Thymus (tissue), 11 donors: ENCODE measurements around the gene NAA15. TPM values are rescaled to one million over a fixed set of nuclear protein-coding genes. Genes with fewer than 3 reads are reported as not detected.
A peak's percentile ranks its signal among the peaks of the same experiment; 100 is the strongest.

ENCODE experiments used
- DNase-seq, 9 donors: peaks; one replicate each; pipeline ENCODE4 v3.0.0-alpha.2; 2013; ENCODE audit warnings: low spot score in 9 of 9, low read depth in 6 of 9, missing footprints in 1 of 9
- H3K27ac ChIP-seq, 2 donors: one replicate each; pipeline ENCODE4 v1.5.1; 2013; ENCODE audit warnings: control low read depth in 1 of 2, low read depth in 1 of 2, low read length in 1 of 2, mild to moderate bottlenecking in 1 of 2, moderate library complexity in 1 of 2
- H3K27me3 ChIP-seq, 2 donors: one replicate each; pipeline ENCODE4 v1.5.1; 2013; ENCODE audit warnings: low read length in 1 of 2; ENCODE audit not compliant: control insufficient read depth in 2 of 2, insufficient read depth in 1 of 2
- H3K36me3 ChIP-seq, 2 donors: one replicate each; pipeline ENCODE4 v1.5.1; 2013; ENCODE audit warnings: low read length in 1 of 2, mild to moderate bottlenecking in 1 of 2, moderate library complexity in 1 of 2; ENCODE audit not compliant: control insufficient read depth in 2 of 2, insufficient read depth in 2 of 2
- H3K4me1 ChIP-seq, 2 donors: one replicate each; pipeline ENCODE4 v1.5.1; 2013; ENCODE audit warnings: low read length in 2 of 2; ENCODE audit not compliant: control insufficient read depth in 2 of 2, insufficient read depth in 2 of 2
- H3K4me3 ChIP-seq, 2 donors: one replicate each; pipeline ENCODE4 v1.5.1; 2013; ENCODE audit warnings: low read length in 2 of 2, control low read depth in 1 of 2, mild to moderate bottlenecking in 1 of 2
- H3K9me3 ChIP-seq, 2 donors: one replicate each; pipeline ENCODE4 v1.5.1; 2013; ENCODE audit warnings: low read length in 1 of 2, mild to moderate bottlenecking in 1 of 2; ENCODE audit not compliant: control insufficient read depth in 2 of 2, insufficient read depth in 1 of 2
- WGBS: extraction: QIAGEN DNeasy Blood & Tissue Kit; methylation state at CpG from one replicate; pipeline ENCODE4 v1.1.7; 2013; 5-methylcytosine and 5-hydroxymethylcytosine counted together
- polyA plus RNA-seq: library from polyadenylated mRNA; stranded (reverse); fragments of 200-250 nt; gene quantifications from one replicate; pipeline ENCODE4 v1.2.3, GENCODE V29; 2013
- total RNA-seq: library from RNA; stranded (reverse); fragments of 120-200 nt; gene quantifications from one replicate; pipeline ENCODE4 v1.2.4, GENCODE V29; 2013
- donor health status: healthy.

NAA15 gene
- total and polyA plus RNA-seq, 2 donors, result 9.9 to 31.4 TPM

DNA sequence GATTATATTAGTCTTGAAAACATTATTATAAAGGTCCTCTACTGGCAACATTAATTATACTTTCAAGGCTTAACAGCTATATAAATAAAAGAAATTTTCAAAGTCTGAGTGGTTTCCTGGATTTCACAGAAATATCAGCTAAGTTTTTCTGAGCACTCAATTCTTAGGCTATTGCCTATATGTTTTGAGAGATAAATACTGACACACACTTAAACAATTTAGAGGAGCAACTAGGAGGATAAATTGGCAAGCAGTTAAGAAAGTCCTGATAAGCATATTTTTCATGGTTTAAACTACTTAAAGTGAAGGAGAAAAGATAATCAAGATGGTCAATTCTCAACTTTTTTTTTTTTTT lies 18.6 kb upstream of the NAA15 start:
- H3K9me3 ChIP-seq, result peaks cover 0 to 6% of the 10 kb centered on the region in 2 donors
- no peak overlapping the region for H3K4me3 ChIP-seq
- peaks cover 28 to 44% of the 10 kb centered on the region in 2 donors for H3K27me3 ChIP-seq
- no peak for DNase-seq
- H3K27ac ChIP-seq, result no peak overlapping the region
- H3K36me3 ChIP-seq, result peaks cover 3 to 5% of the 10 kb centered on the region in 2 donors
- peaks cover 12 to 15% of the 10 kb centered on the region in 2 donors for H3K4me1 ChIP-seq

DNA sequence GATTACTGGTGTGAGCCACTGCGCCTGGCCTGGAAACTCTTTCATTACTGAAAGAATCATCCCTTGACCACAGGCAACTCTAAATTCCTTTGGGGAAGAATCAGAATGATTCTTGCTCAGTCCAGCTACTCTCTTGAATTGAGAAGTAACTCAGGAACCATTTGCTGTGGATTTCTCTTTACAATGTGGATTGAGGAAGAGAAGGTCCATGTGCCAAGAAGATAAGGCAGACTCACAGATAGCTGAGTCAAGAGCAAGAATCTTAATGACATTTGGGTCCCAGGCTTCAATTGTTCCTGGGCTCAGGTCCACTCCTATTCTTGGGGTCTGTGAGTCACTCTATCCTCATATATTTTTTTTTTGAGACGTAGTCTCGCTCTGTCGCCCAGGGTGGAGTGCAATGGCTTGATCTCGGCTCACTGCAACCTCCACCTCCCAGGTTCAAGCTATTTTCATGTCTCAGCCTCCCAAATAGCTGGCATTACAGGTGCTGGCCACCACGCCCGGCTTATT lies 15.1 kb upstream of the NAA15 start:
- Histone ChIP-seq H3K27me3 (peaks cover 5 to 10% of the 10 kb centered on the region in 2 donors), H3K9me3 (no peaks in the 10 kb centered on the region), H3K36me3 (peaks cover 12 to 21% of the 10 kb centered on the region in 2 donors), H3K27ac (no peak overlapping the region), H3K4me1 (no peaks in the 10 kb centered on the region), H3K4me3 (no peak overlapping the region)
- no peak for DNase-seq
- WGBS, result 97% methylated on average over 7 of the region's 7 CpGs

DNA sequence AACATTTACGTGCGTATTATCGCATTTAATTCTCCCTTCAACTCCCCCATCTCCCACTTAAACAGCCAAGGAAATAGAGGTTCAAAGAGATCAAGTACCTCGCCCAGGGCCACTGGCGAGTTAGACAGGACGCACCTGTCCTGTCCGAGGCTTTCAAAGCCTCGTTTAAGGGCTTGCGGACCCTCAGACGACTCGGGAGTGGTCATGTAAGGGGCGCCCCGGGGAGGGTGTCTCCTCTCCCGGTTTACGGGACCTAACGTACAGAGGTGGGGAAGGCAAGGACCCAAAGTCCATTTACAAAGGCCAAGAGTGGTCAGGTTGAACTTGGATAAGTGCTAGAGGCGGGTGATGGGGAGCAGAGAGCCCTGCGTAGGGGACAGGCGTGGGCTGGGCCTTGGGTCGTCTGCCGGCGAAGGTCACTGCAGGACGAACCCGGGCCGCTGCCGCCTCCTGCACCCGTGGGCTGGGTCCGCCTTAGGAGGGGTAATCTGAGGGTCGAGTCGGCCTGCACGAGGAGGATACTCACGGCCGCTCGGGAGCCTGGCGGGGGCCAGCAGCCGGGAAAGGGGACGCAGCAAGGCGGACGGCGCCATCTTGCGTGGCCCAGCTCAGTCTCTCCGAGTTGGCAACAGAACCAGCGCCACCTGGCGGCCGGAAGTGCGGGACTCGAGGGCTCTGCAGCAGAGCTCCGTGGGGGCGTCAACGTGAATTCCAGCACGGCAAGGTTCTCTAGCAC lies 5.9 kb upstream of the NAA15 start:
- Histone ChIP-seq H3K27me3 (no peaks in the 10 kb centered on the region), H3K27ac (peak overlapping the region; percentile 77 to 83), H3K36me3 (peaks cover 4 to 36% of the 10 kb centered on the region in 2 donors), H3K9me3 (no peaks in the 10 kb centered on the region), H3K4me3 (peak overlapping the region; percentile 65 to 72), H3K4me1 (peaks cover under 1 to 7% of the 10 kb centered on the region in 2 donors)
- under 1% methylated on average over 51 of the region's 51 CpGs for WGBS
- peak; percentile 89 to 99 (median 94) for DNase-seq

DNA sequence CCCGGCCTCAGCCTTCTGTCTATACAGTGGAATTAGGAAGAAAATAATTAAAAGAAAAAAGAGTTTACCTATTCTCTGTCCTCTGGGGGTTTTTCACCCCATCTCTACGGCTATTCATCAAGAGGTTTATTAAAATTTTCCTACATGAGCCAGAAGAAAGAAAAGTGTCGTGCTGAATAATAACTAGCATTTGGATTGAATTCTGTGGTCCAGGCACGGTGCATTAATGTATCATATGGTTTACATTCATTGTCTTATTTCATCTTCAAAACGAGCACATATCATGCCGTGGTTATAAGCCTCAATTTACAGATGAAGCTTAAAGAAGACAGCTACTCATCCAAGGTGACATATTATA lies 5.4 kb upstream of the NAA15 start:
- Histone ChIP-seq H3K9me3 (no peaks in the 10 kb centered on the region), H3K4me3 (peak overlapping the region in 1 of 2 donors; percentile 65), H3K27me3 (no peaks in the 10 kb centered on the region), H3K36me3 (peaks cover 4 to 31% of the 10 kb centered on the region in 2 donors), H3K4me1 (peaks cover 4 to 10% of the 10 kb centered on the region in 2 donors), H3K27ac (no peak overlapping the region)
- DNase-seq, result no peak
- WGBS, result 42% methylated on average over 6 of the region's 6 CpGs

DNA sequence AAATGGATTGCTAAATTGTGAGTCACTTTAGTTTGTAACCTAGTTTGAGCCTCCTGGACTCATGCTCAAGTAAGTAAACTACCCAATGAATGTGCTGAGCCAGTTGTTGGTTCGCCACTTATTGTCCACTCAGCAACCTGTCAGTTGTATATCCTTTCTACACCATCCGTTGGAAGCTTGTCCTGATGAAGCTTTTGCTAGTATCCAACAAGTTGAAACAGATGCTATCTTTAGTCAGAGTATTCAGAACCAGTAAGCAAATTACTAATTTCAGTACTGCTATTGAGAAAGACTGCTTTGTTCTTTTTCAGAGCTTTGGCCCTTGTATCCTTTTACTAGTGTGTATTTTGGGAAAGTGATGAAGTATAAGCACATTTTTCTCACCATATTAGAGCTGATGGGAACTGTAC lies 4.3 kb upstream of the NAA15 start:
- Histone ChIP-seq H3K4me3 (no peak overlapping the region), H3K9me3 (no peaks in the 10 kb centered on the region), H3K36me3 (peaks cover 2 to 22% of the 10 kb centered on the region in 2 donors), H3K27ac (no peak overlapping the region), H3K27me3 (no peaks in the 10 kb centered on the region), H3K4me1 (peaks cover 4 to 10% of the 10 kb centered on the region in 2 donors)
- WGBS, result 94% methylated on average over 2 of the region's 2 CpGs
- no peak for DNase-seq

DNA sequence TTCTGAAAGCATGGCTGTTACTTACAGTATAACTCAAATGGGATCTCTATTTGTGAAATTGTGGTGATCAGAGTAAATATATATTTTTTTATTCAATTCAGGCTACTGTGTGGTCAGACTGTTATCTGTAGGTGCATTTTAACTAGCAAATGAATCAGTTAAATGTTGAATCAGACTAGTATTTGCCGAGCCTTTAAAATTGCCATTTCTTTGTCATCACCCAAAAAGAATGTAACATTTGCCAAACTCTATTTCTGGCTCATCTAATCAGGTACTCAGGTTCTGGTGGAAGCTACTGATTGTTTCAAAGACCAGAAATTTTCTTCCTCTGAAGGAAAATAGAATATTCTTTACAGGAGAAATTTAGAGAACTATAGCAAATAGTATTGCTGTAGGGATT lies 1.8 kb upstream of the NAA15 start:
- Histone ChIP-seq H3K36me3 (peaks cover under 1 to 4% of the 10 kb centered on the region in 2 donors), H3K9me3 (no peaks in the 10 kb centered on the region), H3K27ac (no peak overlapping the region), H3K4me3 (no peak overlapping the region), H3K27me3 (no peaks in the 10 kb centered on the region), H3K4me1 (peaks cover 7 to 11% of the 10 kb centered on the region in 2 donors)
- 94% methylated on average over 1 of the region's 1 CpG for WGBS
- DNase-seq, result no peak

DNA sequence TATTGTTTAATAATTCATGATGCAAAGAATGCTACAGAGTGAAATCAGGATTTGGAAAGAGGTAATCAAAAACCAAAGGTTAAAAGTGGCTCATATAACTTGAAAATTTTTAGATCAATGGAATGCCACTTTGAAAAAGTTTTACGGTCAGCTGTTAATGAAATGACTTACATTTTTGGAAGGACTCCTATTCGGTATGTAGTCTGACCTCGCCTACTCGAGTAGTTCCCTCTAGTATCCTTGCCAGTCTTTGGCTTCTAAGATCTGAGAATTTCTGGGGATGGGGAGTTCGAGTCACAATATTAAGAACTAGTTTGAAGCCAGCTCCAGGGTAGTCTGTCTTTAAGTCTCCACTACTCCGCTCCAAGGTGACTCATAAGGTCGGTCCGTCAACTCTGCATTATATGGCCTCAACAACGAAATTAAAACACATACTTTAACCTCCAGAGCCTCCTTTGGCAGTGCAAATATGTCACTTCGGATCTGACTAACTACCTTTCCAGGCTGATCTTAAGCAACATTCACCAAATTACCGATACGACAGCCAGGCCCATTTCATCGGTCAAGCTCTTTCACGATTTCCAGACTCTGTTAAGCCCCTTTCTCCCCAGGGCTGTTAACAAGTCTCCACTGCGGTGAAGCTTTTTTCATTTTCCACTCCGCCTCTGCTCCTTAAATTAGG lies 733 bp upstream of the NAA15 start:
- Histone ChIP-seq H3K4me3 (peak overlapping the region; percentile 89 to 98), H3K9me3 (peaks cover 0 to 3% of the 10 kb centered on the region in 2 donors), H3K4me1 (peaks cover 7 to 11% of the 10 kb centered on the region in 2 donors), H3K27me3 (no peaks in the 10 kb centered on the region), H3K27ac (peak overlapping the region; percentile 92 to 93), H3K36me3 (peaks cover 6 to 7% of the 10 kb centered on the region in 2 donors)
- 12% methylated on average over 16 of the region's 16 CpGs for WGBS
- peak in 1 of 9 donors; percentile 14 for DNase-seq

DNA sequence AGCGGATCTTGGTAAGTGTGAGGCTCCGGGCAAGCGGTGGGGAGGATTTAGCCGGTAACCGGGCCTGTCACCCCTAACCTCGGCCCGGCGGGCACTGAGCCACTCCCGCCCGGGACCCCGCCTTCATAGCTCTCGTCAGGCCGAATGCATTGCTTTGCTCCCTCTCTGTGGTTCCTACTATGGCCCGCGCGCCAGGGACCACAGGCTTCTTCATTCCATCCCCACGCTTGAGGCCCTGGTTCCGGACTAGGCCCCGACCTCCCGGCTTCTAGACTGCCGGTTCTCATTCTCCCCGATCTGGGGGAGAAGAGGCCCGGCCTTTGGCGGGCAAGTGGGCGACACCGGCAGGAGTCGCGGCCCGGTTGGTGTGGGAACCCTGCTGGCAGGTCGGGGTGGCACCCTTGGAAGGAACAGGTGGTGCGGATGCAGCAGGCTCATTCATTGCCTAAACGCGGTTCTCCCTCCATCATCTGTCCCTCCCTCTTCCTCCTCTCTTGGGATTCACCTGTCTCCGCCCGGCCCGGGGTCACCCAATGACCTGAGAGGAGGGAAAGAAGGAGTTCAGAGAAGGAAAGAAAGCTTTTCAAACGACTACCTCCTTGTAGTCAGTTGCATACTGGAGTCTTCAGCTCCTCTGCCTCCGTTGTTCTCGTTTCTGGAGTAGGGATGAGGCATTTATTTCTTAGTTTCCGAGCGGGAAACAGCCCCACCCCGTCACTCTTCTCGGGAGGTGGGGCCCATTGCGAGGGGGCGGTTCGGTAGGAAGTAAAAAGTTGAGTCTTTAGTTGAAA lies 711 bp downstream of the NAA15 start, which contains the start of gene NDUFC1:
NDUFC1 (minus strand) TSS at position 657 of the 791 bp plus-strand sequence. CDS start 6,679 bp downstream, outside the sequence.
- under 1% methylated on average over 46 of the region's 46 CpGs for WGBS
- Histone ChIP-seq H3K27me3 (no peaks in the 10 kb centered on the region), H3K9me3 (peaks cover 0 to 3% of the 10 kb centered on the region in 2 donors), H3K4me1 (peaks cover 7% of the 10 kb centered on the region in 2 donors), H3K4me3 (peak within 1 kb of the TSS; percentile 89 to 98), H3K36me3 (peaks cover 6 to 12% of the 10 kb centered on the region in 2 donors), H3K27ac (peak within 1 kb of the TSS; percentile 92 to 93)
- peak in 8 of 9 donors; percentile 43 to 82 (median 55) for DNase-seq
